Progenitor cell of endocrine pancreas (in vitro differentiated cells): ENCODE measurements around the gene CLTCL1. TPM values are rescaled to one million over a fixed set of nuclear protein-coding genes. Genes with fewer than 3 reads are reported as not detected.

Experiments used
- DNase-seq: peaks from one replicate; pipeline ENCODE4 v3.0.0; 2021; ENCODE audit warnings: low spot score; ENCODE audit not compliant: unreplicated experiment
- H3K27ac Mint-ChIP-seq: 2 replicates; pipeline ENCODE4 v1.8.0; 2021; ENCODE audit warnings: mild to moderate bottlenecking, moderate library complexity, mixed read lengths
- H3K27me3 Mint-ChIP-seq: 2 replicates; pipeline ENCODE4 v1.8.0; 2021; ENCODE audit warnings: mixed read lengths
- H3K36me3 Mint-ChIP-seq: 2 replicates; pipeline ENCODE4 v1.8.0; 2022; ENCODE audit warnings: mixed read lengths; ENCODE audit not compliant: insufficient read depth
- H3K4me1 Mint-ChIP-seq: 2 replicates; pipeline ENCODE4 v1.8.0; 2021; ENCODE audit warnings: low read depth, mixed read lengths
- H3K4me3 Mint-ChIP-seq: 2 replicates; pipeline ENCODE4 v1.8.0; 2021; ENCODE audit warnings: low read depth, mild to moderate bottlenecking, moderate library complexity, mixed read lengths
- H3K9me3 Mint-ChIP-seq: 2 replicates; pipeline ENCODE4 v1.8.0; 2021; ENCODE audit warnings: low read depth, mixed read lengths
- total RNA-seq: library from RNA; stranded (reverse); gene quantifications from 2 replicates; pipeline ENCODE4 v1.2.1, GENCODE V29; 2021
- TF ChIP-seq, protein P1 (sequence below): fragments of 200-600 bp; sonication (generic); IDR thresholded peaks from one replicate; pipeline ENCODE4 v1.5.0; 2021; ENCODE audit warnings: antibody characterized with exemption, mild to moderate bottlenecking; ENCODE audit not compliant: unreplicated experiment

Gene CLTCL1
- total RNA-seq, 1 donor from 2014 or later, result 6.6 TPM

DNA sequence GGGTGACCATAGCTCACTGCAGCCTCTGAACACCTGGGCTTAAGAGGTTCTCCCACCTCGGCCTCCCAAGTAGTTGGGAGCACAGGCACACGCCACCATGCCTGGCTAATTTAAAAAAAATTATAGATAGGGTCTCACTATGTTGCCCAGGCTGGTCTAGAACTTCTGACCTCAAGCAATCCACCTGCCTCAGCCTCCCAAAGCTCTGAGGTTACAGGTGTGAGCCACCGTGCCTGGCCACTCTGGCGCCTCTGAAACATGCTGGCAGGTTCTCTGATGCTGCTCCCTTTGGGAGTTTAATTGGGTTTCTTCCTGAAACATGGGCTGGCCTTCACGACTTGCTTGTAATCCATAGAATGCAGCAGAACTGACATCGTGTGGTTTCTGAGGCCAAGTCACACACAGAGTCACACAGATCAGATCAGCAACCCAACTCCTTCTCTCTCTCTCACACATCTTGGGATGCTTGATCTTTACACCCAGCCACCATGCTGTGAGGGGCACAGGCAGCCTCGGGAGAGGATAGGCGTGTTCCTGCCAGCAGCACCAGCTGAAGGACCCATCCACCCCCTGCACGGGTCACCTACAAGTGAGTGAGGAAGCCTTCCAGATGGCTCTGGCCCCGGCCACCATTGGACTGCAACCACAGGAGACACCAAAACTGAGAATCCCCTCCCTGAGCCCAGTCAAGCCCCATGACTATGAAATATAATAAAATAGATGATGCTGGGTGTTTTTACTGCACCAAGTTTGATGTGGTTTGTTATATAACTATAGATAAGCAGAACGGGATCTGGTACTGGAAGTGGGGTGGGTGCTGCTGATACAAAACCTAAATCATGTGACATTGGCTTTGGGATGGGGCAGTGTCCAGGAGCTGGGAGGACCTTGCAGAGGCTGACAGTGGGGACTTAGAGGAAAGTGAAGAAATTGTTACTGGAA, 138.3 kb downstream of the CLTCL1 start:
- Mint-ChIP-seq H3K27ac (no peak overlapping the region), H3K27me3 (peaks cover 50% of the 10 kb centered on the region), H3K4me3 (no peak overlapping the region), H3K36me3 (no peaks in the 10 kb centered on the region), H3K9me3 (no peaks in the 10 kb centered on the region), H3K4me1 (no peaks in the 10 kb centered on the region)
- DNase-seq, result no peak
- TF ChIP-seq, protein P1, sequence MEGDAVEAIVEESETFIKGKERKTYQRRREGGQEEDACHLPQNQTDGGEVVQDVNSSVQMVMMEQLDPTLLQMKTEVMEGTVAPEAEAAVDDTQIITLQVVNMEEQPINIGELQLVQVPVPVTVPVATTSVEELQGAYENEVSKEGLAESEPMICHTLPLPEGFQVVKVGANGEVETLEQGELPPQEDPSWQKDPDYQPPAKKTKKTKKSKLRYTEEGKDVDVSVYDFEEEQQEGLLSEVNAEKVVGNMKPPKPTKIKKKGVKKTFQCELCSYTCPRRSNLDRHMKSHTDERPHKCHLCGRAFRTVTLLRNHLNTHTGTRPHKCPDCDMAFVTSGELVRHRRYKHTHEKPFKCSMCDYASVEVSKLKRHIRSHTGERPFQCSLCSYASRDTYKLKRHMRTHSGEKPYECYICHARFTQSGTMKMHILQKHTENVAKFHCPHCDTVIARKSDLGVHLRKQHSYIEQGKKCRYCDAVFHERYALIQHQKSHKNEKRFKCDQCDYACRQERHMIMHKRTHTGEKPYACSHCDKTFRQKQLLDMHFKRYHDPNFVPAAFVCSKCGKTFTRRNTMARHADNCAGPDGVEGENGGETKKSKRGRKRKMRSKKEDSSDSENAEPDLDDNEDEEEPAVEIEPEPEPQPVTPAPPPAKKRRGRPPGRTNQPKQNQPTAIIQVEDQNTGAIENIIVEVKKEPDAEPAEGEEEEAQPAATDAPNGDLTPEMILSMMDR, result no peak

DNA sequence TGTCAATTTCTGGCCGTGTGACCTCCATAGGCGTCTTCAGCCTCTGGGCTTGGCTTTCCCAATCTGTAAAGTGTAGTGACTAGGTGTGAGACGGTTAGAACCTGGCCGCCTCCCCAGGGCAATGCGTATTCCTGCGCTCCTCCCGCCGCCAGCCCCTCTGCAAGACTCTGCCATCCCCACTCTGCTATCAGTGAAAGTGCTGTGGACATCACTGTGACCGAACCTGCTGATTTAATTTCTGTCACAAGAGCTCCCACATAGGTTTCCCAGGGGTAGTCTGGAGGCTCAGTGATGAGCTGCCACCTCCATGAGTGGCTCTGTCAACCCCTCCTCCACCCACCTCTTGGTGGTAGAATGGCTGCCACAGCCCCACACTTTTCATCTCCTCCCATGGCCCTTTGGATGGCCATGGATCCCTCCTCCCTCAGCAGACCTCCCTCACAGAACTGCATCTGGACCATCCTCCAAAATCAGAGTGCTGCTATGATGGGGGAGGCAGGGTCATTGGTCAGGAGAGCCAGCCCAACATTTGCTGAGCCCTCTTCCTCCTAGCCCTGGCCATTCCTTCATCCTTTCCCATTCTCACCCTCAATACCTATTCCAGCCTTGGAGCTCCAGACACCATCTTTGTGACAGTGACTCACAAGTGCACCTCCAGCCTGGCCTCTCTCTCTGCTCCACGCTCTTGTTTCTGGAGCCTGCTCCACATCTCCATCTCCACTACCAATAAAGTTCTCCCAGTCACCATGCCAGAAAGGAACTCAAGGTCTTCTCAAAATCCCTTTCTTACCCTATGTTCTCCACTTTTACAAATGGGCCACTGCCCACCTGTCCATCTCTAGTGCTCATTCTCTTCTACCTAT, 140.0 kb downstream of the CLTCL1 start:
- TF ChIP-seq, protein P1, result no peak
- Mint-ChIP-seq H3K36me3 (no peaks in the 10 kb centered on the region), H3K9me3 (no peaks in the 10 kb centered on the region), H3K4me1 (no peaks in the 10 kb centered on the region), H3K4me3 (no peak overlapping the region), H3K27ac (no peak overlapping the region), H3K27me3 (peaks cover 64% of the 10 kb centered on the region)
- no peak for DNase-seq

DNA sequence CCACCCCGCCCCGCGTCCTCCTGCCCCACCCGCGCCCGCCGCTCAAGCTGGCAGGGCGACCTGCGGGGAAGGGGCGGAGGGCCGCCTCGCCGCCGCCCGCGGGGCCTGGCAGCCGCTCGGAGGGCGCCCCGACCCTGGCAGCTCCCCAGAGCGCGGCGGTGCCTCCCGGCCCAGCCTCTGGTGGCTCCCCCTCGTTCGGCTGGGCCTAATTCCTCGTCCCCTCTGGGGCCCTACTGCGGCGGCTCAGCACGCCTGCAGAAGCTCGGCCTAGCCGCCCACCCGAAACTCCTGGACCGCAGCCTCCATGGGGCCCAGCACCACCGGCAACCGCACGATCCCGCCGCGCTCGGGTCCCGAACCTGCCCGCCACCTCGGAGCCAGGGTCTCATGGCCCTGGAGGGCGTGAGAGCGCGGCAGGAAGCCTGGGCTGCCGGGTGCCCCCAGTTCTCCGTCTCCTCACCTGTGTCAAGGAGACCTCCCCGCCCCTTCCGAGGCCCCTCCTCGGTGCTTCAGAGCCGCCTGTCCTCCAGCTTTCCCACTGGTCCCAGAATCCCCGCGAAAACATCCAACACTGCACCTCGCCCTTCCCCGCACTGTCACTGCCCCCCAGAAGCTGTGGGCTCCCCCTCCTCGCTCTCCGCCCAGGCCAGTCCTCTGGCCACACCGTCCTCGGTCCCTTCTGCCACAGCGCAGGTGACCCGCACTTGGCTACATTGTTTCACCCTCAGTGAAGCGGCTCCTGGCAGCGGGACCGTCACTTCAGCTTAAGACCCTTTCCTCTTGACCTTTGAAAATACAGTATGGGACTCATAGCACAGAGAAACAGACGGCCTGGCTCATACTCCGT, 140.8 kb downstream of the CLTCL1 start:
- Mint-ChIP-seq H3K4me1 (no peaks in the 10 kb centered on the region), H3K36me3 (no peaks in the 10 kb centered on the region), H3K27me3 (peaks cover 68% of the 10 kb centered on the region), H3K9me3 (no peaks in the 10 kb centered on the region), H3K4me3 (no peak overlapping the region), H3K27ac (no peak overlapping the region)
- TF ChIP-seq, protein P1, result no peak
- no peak for DNase-seq

DNA sequence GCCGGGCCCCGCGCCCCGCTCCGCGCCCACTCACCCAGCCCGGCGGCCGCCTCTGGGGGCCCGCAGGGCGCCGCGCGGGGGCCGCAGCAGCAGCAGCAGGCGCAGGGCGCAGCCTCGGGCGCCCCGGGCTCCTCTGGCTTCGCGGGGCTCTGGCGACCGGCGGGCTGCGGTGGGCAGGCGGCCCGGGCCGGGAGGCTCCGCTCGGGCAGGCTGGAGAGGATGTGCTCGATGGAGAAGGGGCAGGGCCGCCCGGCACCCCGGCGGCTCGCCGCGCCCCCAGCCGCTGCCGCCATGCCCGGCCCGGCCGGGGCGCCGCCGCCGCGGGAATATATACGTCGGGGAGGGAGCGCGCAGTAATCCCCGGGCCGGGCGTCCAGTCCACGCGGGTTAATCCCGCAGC, 141.5 kb downstream of the CLTCL1 start, which contains the start of gene GSC2:
GSC2 (minus strand) TSS at position 302 of the 400 bp plus-strand sequence; CDS start at position 293, 9 bp downstream.
- no peaks in the 10 kb centered on the region for H3K4me1 Mint-ChIP-seq
- DNase-seq, result no peak
- no peaks in the 10 kb centered on the region for H3K36me3 Mint-ChIP-seq
- H3K27ac Mint-ChIP-seq, result no peak within 1 kb of the TSS
- TF ChIP-seq, protein P1, result no peak
- H3K4me3 Mint-ChIP-seq, result no peak within 1 kb of the TSS
- peaks cover 65% of the 10 kb centered on the region for H3K27me3 Mint-ChIP-seq
- no peaks in the 10 kb centered on the region for H3K9me3 Mint-ChIP-seq
